ENCODE measurements around the gene CC2D2B.

CC2D2B gene

GRCh38 chr10:96034625-96035024 lies 126.8 kb downstream of the CC2D2B start:
- Histone ChIP-seq H3K4me1 (no peaks in the 10 kb centered on the region), H3K9me3 (no peaks in the 10 kb centered on the region), H3K4me3 (ENCODE audit: low read depth, low read length) (no peak overlapping the region), H3K36me3 (no peaks in the 10 kb centered on the region), H3K27me3 (no peaks in the 10 kb centered on the region; the same call in 1 of the 2 replicates)
- TF ChIP-seq CTCF (IDR thresholded peaks at IDR 0.05; ENCODE audit: low read depth, low read length) = no peak
- DNase-seq = no peak

- H3K9me3 ChIP-seq = no peaks in the 10 kb centered on the region
- no peak for TF ChIP-seq CTCF (IDR thresholded peaks at IDR 0.05; ENCODE audit: low read depth, low read length)
These were observed 131.0 kb downstream of the CC2D2B start for GRCh38 chr10:96038476-96039387.

GRCh38 chr10:96041146-96041545 lies 133.4 kb downstream of the CC2D2B start:
- peaks cover 2% of the 10 kb centered on the region; the same call in 1 of the 2 replicates for H3K4me1 ChIP-seq
- H3K27me3 ChIP-seq = no peaks in the 10 kb centered on the region
- H3K9me3 ChIP-seq = no peaks in the 10 kb centered on the region
- TF ChIP-seq CTCF (IDR thresholded peaks at IDR 0.05; ENCODE audit: low read depth, low read length) = no peak
- no peak for DNase-seq
- no peaks in the 10 kb centered on the region for H3K36me3 ChIP-seq
- H3K4me3 ChIP-seq (ENCODE audit: low read depth, low read length) = no peak overlapping the region

More at GRCh38 chr10:96038476-96039387, 131.0 kb downstream of the CC2D2B start:
- no peaks in the 10 kb centered on the region for H3K36me3 ChIP-seq
- no peaks in the 10 kb centered on the region for H3K27me3 ChIP-seq
- H3K4me1 ChIP-seq = no peaks in the 10 kb centered on the region
- H3K4me3 ChIP-seq (ENCODE audit: low read depth, low read length) = no peak overlapping the region
- no peak for DNase-seq

GRCh38 chr10:96043033-96043892 lies 135.5 kb downstream of the CC2D2B start, which contains the start of gene CCNJ:
Gene CCNJ, plus strand, starts transcription at chr10:96043583. Its CDS starts 811 bp downstream, at chr10:96044394.
- H3K36me3 ChIP-seq = peaks cover 3% of the 10 kb centered on the region
- H3K27me3 ChIP-seq = no peaks in the 10 kb centered on the region

More at GRCh38 chr10:96043033-96043892, 135.5 kb downstream of the CC2D2B start, which contains the start of gene CCNJ:
- Histone ChIP-seq H3K4me3 (ENCODE audit: low read depth, low read length) (peak within 1 kb of the TSS; percentile 90), H3K4me1 (peaks cover 2% of the 10 kb centered on the region; the same call in 1 of the 2 replicates), H3K9me3 (no peaks in the 10 kb centered on the region)
- DNase-seq = peak; percentile 90
- no peak for TF ChIP-seq CTCF (IDR thresholded peaks at IDR 0.05; ENCODE audit: low read depth, low read length)
